PFSK-1 (cell line): ENCODE data around the gene AGTPBP1.

Source experiments
- FOXP2 ChIP-seq: optimal IDR thresholded peaks from 2 replicates; pipeline ENCODE3; 2011; ENCODE audit warnings: borderline replicate concordance, control low read depth, inconsistent platforms; ENCODE audit not compliant: insufficient read depth; ENCODE audit errors: extremely low read length, extremely low read depth
- POLR2AphosphoS5 ChIP-seq: IDR thresholded peaks from 2 replicates; pipeline ENCODE4 v1.6.1; 2012; ENCODE audit warnings: low read depth, mild to moderate bottlenecking, control low read depth, low read length, moderate library complexity
- REST ChIP-seq, 2 experiments: IDR thresholded peaks; 2 replicates each; pipeline versions ENCODE4 v1.6.1 to v1.8.0; 2011 to 2012; ENCODE audit warnings: low read depth in 2 of 2, low read length in 2 of 2, control low read depth in 1 of 2, inconsistent platforms in 1 of 2, mild to moderate bottlenecking in 1 of 2, moderate library complexity in 1 of 2; ENCODE audit not compliant: insufficient read depth in 1 of 2
- SIN3A ChIP-seq: IDR thresholded peaks from 2 replicates; pipeline ENCODE4 v1.6.1; 2012; ENCODE audit warnings: mild to moderate bottlenecking, low read length, moderate library complexity, borderline replicate concordance; ENCODE audit not compliant: insufficient read depth
- TAF1 ChIP-seq: IDR thresholded peaks from 2 replicates; pipeline ENCODE4 v1.6.1; 2012; ENCODE audit warnings: low read length, control low read depth, borderline replicate concordance; ENCODE audit not compliant: insufficient read depth

DNA sequence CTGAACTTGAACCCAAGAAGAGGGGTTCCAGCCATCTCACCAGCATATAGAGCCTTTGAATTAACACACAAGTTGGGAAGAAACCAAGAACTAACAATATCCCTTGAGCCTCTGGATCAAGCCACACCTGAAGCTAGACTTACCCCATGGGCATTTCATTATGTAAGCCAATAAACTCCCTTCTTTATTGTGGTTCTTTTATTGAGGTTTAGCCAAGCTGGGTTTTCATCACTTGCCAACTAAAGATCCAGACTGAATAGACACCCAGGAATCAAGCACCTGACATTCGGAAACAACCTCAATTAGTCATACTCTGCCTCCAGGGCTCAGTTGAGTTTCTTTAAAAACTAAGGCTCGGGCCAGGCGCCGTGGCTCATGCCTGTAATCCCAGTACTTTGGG is 226.7 kb downstream of the AGTPBP1 start:
- TF ChIP-seq TAF1 (no peak), POLR2AphosphoS5 (no peak), SIN3A (no peak), REST (IDR thresholded peaks at IDR 0.05; ENCODE audit: insufficient read depth in 1 of 2, low read depth in 2 of 2, low read length in 2 of 2) (no peak), FOXP2 (no peak)
